Renal cortical epithelial cell (primary cell): Measurements from ENCODE around the gene RPS28. TPM values are rescaled to one million over a fixed set of nuclear protein-coding genes. Genes with fewer than 3 reads are reported as not detected.

Source experiments
- total RNA-seq: library from RNA; depleted of rRNA; stranded (reverse); fragments of >200 nt; gene quantifications from 2 replicates; pipeline ENCODE4 v1.2.3, GENCODE V29; 2014

RPS28 gene
- total RNA-seq, 1 donor from 2014 or later, result 140 TPM

Other genes with a start within 250 kb of the RPS28 start
- under 0.01 TPM in 1 of 2 replicates, not detected in the other for gene FBN3, start 171.9 kb upstream of the RPS28 start, total RNA-seq
- 16.8 and 18.2 TPM in 2 replicates for gene CERS4, start 112.1 kb upstream of the RPS28 start, total RNA-seq
- 24.1 and 24.6 TPM in 2 replicates for gene CD320, start 13.1 kb upstream of the RPS28 start, total RNA-seq
- 7.2 and 21.5 TPM in 2 replicates for gene NDUFA7, start 121 bp upstream of the RPS28 start, total RNA-seq
- gene KANK3, start 21.8 kb downstream of the RPS28 start, total RNA-seq, result 0.45 and 1.0 TPM in 2 replicates
- gene ANGPTL4, start 42.7 kb downstream of the RPS28 start, total RNA-seq, result 17.2 and 34.9 TPM in 2 replicates
- gene RAB11B, start 68.9 kb downstream of the RPS28 start, total RNA-seq, result 29.3 and 151 TPM in 2 replicates
- gene MARCHF2, start 91.8 kb downstream of the RPS28 start, total RNA-seq, result 74.8 and 186 TPM in 2 replicates
- 35.8 and 98.8 TPM in 2 replicates for gene HNRNPM, start 123.5 kb downstream of the RPS28 start, total RNA-seq
- gene PRAM1, start 181.1 kb downstream of the RPS28 start, total RNA-seq, result not detected in 2 replicates
- 3.5 and 10.6 TPM in 2 replicates for gene ZNF414, start 192.7 kb downstream of the RPS28 start, total RNA-seq